H1 (cell line): ENCODE measurements around the gene ST8SIA3. TPM values are rescaled to one million over a fixed set of nuclear protein-coding genes. Genes with fewer than 3 reads are reported as not detected.

Experiments used
- ASH2L ChIP-seq: fragments of 200-600, 300-600 bp; sonication (generic); IDR thresholded peaks from one replicate; pipeline ENCODE4 v1.7.1; 2017; ENCODE audit warnings: low read length
- ATF3 ChIP-seq: IDR thresholded peaks from 2 replicates; pipeline ENCODE4 v1.6.1; 2011; ENCODE audit warnings: low read depth, mild to moderate bottlenecking, low read length; ENCODE audit not compliant: insufficient read depth
- CBX8 ChIP-seq: fragments of 300-800, 300-1000 bp; sonication (generic); IDR thresholded peaks from 2 replicates; pipeline ENCODE4 v1.7.1; 2016; ENCODE audit warnings: low read depth, low read length, borderline replicate concordance
- CREB1 ChIP-seq: IDR thresholded peaks from 2 replicates; pipeline ENCODE4 v1.6.1; 2012; ENCODE audit warnings: inconsistent platforms
- CTCF ChIP-seq, 3 experiments: IDR thresholded peaks; 1 replicate in 2 of 3; 2 replicates in 1 of 3; pipeline versions ENCODE4 v1.5.1 to v1.6.1; 2011; ENCODE audit warnings: low read length in 3 of 3, mild to moderate bottlenecking in 3 of 3, inconsistent platforms in 2 of 3, low read depth in 1 of 3, moderate library complexity in 1 of 3; ENCODE audit not compliant: insufficient read depth in 1 of 3; ENCODE audit errors: control extremely low read depth in 1 of 3
- EZH2 ChIP-seq: fragments of 200-600 bp; sonication (generic); IDR thresholded peaks from 2 replicates; pipeline ENCODE4 v1.7.1; 2012; ENCODE audit warnings: low read depth, mild to moderate bottlenecking, moderate library complexity, low read length, inconsistent platforms; ENCODE audit not compliant: severe bottlenecking
- FOSL1 ChIP-seq: IDR thresholded peaks from 2 replicates; pipeline ENCODE4 v1.6.1; 2011; ENCODE audit warnings: mild to moderate bottlenecking, low read depth, low read length, moderate library complexity; ENCODE audit not compliant: insufficient read depth
- HDAC2 ChIP-seq, 2 experiments: fragments of 300-600 bp in 1 of 2; sonication (generic) in 1 of 2; IDR thresholded peaks; 2 replicates each; pipeline ENCODE4 v1.6.1; 2011 to 2012; ENCODE audit warnings: low read depth in 2 of 2, low read length in 2 of 2, mild to moderate bottlenecking in 2 of 2, moderate library complexity in 2 of 2, borderline replicate concordance in 1 of 2, inconsistent platforms in 1 of 2
- KDM5A ChIP-seq: fragments of 200-600 bp; IDR thresholded peaks from 2 replicates; pipeline ENCODE4 v1.7.1; 2012; ENCODE audit warnings: mild to moderate bottlenecking, low read length, inconsistent platforms, mixed read lengths
- POLR2A ChIP-seq, 2 experiments: IDR thresholded peaks; 1 replicate in 1 of 2; 2 replicates in 1 of 2; pipeline ENCODE4 v1.6.1; 2011; ENCODE audit warnings: low read depth in 2 of 2, low read length in 2 of 2, mild to moderate bottlenecking in 2 of 2; ENCODE audit errors: control extremely low read depth in 1 of 2
- RAD21 ChIP-seq, 2 experiments: IDR thresholded peaks in 1 of 2; conservative IDR thresholded peaks in 1 of 2; 2 replicates each; pipeline ENCODE4 v1.6.1; 2011; ENCODE audit warnings: low read depth in 2 of 2, low read length in 2 of 2, improper control_type of control experiment in 1 of 2, inconsistent platforms in 1 of 2, mild to moderate bottlenecking in 1 of 2, moderate library complexity in 1 of 2
- SAP30 ChIP-seq: fragments of 300-600 bp; sonication (generic); IDR thresholded peaks from 2 replicates; pipeline ENCODE4 v1.7.1; 2012; ENCODE audit warnings: low read length, moderate library complexity, mild to moderate bottlenecking, inconsistent platforms; ENCODE audit not compliant: insufficient read depth, insufficient replicate concordance
- SIN3A ChIP-seq, 2 experiments: IDR thresholded peaks in 1 of 2; conservative IDR thresholded peaks in 1 of 2; 2 replicates each; pipeline ENCODE4 v1.6.1; 2011 to 2012; ENCODE audit warnings: low read length in 2 of 2, improper control_type of control experiment in 1 of 2, low read depth in 1 of 2, mild to moderate bottlenecking in 1 of 2
- SUZ12 ChIP-seq: fragments of 200-600 bp; sonication (generic); IDR thresholded peaks from 2 replicates; pipeline ENCODE4 v1.6.1; 2012; ENCODE audit warnings: mild to moderate bottlenecking, inconsistent platforms, low read length, moderate library complexity, mixed read lengths
- TEAD4 ChIP-seq: IDR thresholded peaks from 2 replicates; pipeline ENCODE4 v1.6.1; 2012; ENCODE audit warnings: low read depth, low read length, inconsistent platforms, mixed read lengths
- YY1 ChIP-seq: IDR thresholded peaks from 2 replicates; pipeline ENCODE4 v1.6.1; 2011; ENCODE audit warnings: low read depth, mild to moderate bottlenecking, low read length
- ZNF274 ChIP-seq: IDR thresholded peaks from 2 replicates; pipeline ENCODE4 v1.7.0; 2012; ENCODE audit warnings: low read length, borderline replicate concordance; ENCODE audit errors: extremely low read depth
- polyA plus RNA-seq, 7 experiments: library from polyadenylated mRNA; depleted of rRNA in 3 of 7; stranded (reverse) in 5 of 7; unstranded in 2 of 7; fragments of >200 nt in 5 of 7; fragments of 200-250 nt in 2 of 7; gene quantifications; 1 replicate in 5 of 7; 2 replicates in 1 of 7; 4 replicates in 1 of 7; pipeline versions ENCODE4 v1.2.1 to v1.2.3, GENCODE V29; 2011 to 2013; ENCODE audit warnings: missing spikeins in 2 of 7, mixed read lengths in 2 of 7
- total RNA-seq: library from RNA; stranded (reverse); fragmentation: NEBNext Ultra II Directional; extraction: Animal tissue kit (Norgen Biotek cat#: 25700); gene quantifications from 2 replicates; pipeline ENCODE4 v1.2.1, GENCODE V29; 2021

Gene ST8SIA3
- total and polyA plus RNA-seq, 2 of the 8 experiments (the other 6 are each of a cell fraction or from before 2014, with no cell fraction given) = 1.2 to 3.7 TPM

GRCh38 chr18:57353940-57354461 lies 1.6 kb downstream of the ST8SIA3 start (continued):
- TF ChIP-seq ATF3 = no peak
- TF ChIP-seq SUZ12 = peak; percentile 28; the same call in 1 of the 2 replicates
- TF ChIP-seq YY1 = peak; percentile 95
- no peak for TF ChIP-seq KDM5A
- TF ChIP-seq ZNF274 = no peak
- peak in 1 of 2 experiments; percentile 34; a peak in 2 of 4 replicates for TF ChIP-seq RAD21 (IDR thresholded peaks at IDR 0.05 in 1 of 2, conservative IDR thresholded peaks at IDR 0.05 in 1 of 2; ENCODE audit: low read depth in 2 of 2, low read length in 2 of 2)
- TF ChIP-seq CREB1 = no peak; the same call in 1 of the 2 replicates
- peak; percentile 30 for TF ChIP-seq SAP30
- TF ChIP-seq FOSL1 = no peak
- no peak for TF ChIP-seq CTCF (IDR thresholded peaks at IDR 0.05; ENCODE audit: control extremely low read depth in 1 of 3, insufficient read depth in 1 of 3, low read depth in 1 of 3, low read length in 3 of 3)
- peak; percentile 83 for TF ChIP-seq ASH2L
- no peak for TF ChIP-seq CBX8
- TF ChIP-seq POLR2A (IDR thresholded peaks at IDR 0.05; ENCODE audit: control extremely low read depth in 1 of 2, low read depth in 2 of 2, low read length in 2 of 2) = peak in 1 of 2 experiments; percentile 52; a peak in 1 of 3 replicates
- peak; percentile 74 to 97; a peak in 3 of 4 replicates for TF ChIP-seq HDAC2 (IDR thresholded peaks at IDR 0.05; ENCODE audit: borderline replicate concordance in 1 of 2, low read depth in 2 of 2, low read length in 2 of 2)
- peak; percentile 99 for TF ChIP-seq SIN3A (conservative IDR thresholded peaks at IDR 0.05 in 1 of 2, IDR thresholded peaks at IDR 0.05 in 1 of 2; ENCODE audit: low read depth in 1 of 2, low read length in 2 of 2)
- TF ChIP-seq EZH2 = peak; percentile 28
- TF ChIP-seq TEAD4 = peak; percentile 63; the same call in 1 of the 2 replicates
